H1 (cell line): ENCODE results near the gene CBLC. TPM values are rescaled to one million over a fixed set of nuclear protein-coding genes. Genes with fewer than 3 reads are reported as not detected.

Source experiments
- CTCF ChIA-PET: fragments of 300-600 bp; sonication (Branson Sonifier 250); formaldehyde crosslinking; loops from one replicate; lab custom pipeline; 2021; ENCODE audit not compliant: partially characterized antibody; lab: Charles Lee
- POLR2A ChIA-PET: fragments of 300-600 bp; sonication (Branson Sonifier 250); formaldehyde crosslinking; loops from one replicate; lab custom pipeline; 2021; ENCODE audit warnings: inconsistent platforms; ENCODE audit not compliant: partially characterized antibody; lab: Charles Lee
- DNase-seq, 2 experiments: peaks; one replicate each; pipeline versions ENCODE4 v3.0.0 to v3.0.0-alpha.2; 2010 to 2022; ENCODE audit warnings: low spot score in 2 of 2, low read depth in 1 of 2, mixed read lengths in 1 of 2
- FAIRE-seq: peaks from 2 replicates; lab custom pipeline; 2011; peaks lifted over from hg19 to GRCh38; lab: Jason Lieb, UNC
- H2AFZ ChIP-seq: 2 replicates; pipeline ENCODE4 v1.8.1; 2012; ENCODE audit warnings: low read length, inconsistent platforms
- H2AK5ac ChIP-seq: 2 replicates; pipeline ENCODE4 v1.6.1; 2013; ENCODE audit warnings: low read depth, low read length
- H2BK120ac ChIP-seq: replicated peaks from 2 replicates; pipeline ENCODE3; 2013; ENCODE audit warnings: low read depth, low read length, inconsistent platforms
- H2BK12ac ChIP-seq: 2 replicates; pipeline ENCODE4 v1.6.1; 2013; ENCODE audit warnings: low read depth, low read length
- H2BK15ac ChIP-seq: 2 replicates; pipeline ENCODE4 v1.6.1; 2013; ENCODE audit warnings: low read length
- H2BK20ac ChIP-seq: 2 replicates; pipeline ENCODE4 v1.6.1; 2013; ENCODE audit warnings: low read length
- H2BK5ac ChIP-seq: 2 replicates; pipeline ENCODE4 v1.6.1; 2013; ENCODE audit warnings: low read depth, low read length
- H3K14ac ChIP-seq: 2 replicates; pipeline ENCODE4 v1.6.1; 2013; ENCODE audit warnings: inconsistent platforms; ENCODE audit not compliant: insufficient read length
- H3K18ac ChIP-seq: 2 replicates; pipeline ENCODE4 v1.6.1; 2013; ENCODE audit warnings: low read length; ENCODE audit errors: extremely low read depth
- H3K23ac ChIP-seq: 2 replicates; pipeline ENCODE4 v1.6.1; 2013; ENCODE audit warnings: inconsistent platforms; ENCODE audit not compliant: insufficient read length
- H3K23me2 ChIP-seq: 2 replicates; pipeline ENCODE4 v1.6.1; 2013; ENCODE audit warnings: low read depth, low read length
- H3K27ac ChIP-seq: 2 replicates; pipeline ENCODE4 v1.6.1; 2011; ENCODE audit warnings: low read depth, low read length, inconsistent platforms
- H3K27me3 ChIP-seq, 4 experiments: replicated peaks in 1 of 4; 1 replicate in 1 of 4; 2 replicates in 3 of 4; pipeline versions ENCODE4 v1.6.1 to v1.8.1; 2011 to 2013; ENCODE audit warnings: low read length in 3 of 4, mild to moderate bottlenecking in 3 of 4, inconsistent platforms in 2 of 4, mixed read lengths in 2 of 4, moderate library complexity in 1 of 4; ENCODE audit not compliant: control insufficient read depth in 3 of 4, insufficient read depth in 3 of 4; ENCODE audit errors: extremely low read depth in 1 of 4
- H3K36me3 ChIP-seq, 4 experiments: 2 replicates each; pipeline versions ENCODE4 v1.6.1 to v1.8.1; 2011 to 2013; ENCODE audit warnings: mild to moderate bottlenecking in 4 of 4, low read length in 3 of 4, moderate library complexity in 2 of 4, control low read depth in 1 of 4, inconsistent platforms in 1 of 4; ENCODE audit not compliant: insufficient read depth in 4 of 4, control insufficient read depth in 2 of 4
- H3K4ac ChIP-seq: replicated peaks from 2 replicates; pipeline ENCODE3; 2013; ENCODE audit warnings: low read length, low read depth, mixed read lengths, inconsistent platforms; ENCODE audit not compliant: insufficient read length
- H3K4me1 ChIP-seq, 4 experiments: replicated peaks in 1 of 4; 1 replicate in 1 of 4; 2 replicates in 3 of 4; pipeline versions ENCODE4 v1.6.1 to v1.8.1; 2011 to 2013; ENCODE audit warnings: low read length in 3 of 4, inconsistent platforms in 2 of 4, mixed read lengths in 1 of 4; ENCODE audit not compliant: insufficient read depth in 4 of 4, control insufficient read depth in 3 of 4
- H3K4me2 ChIP-seq, 2 experiments: 2 replicates each; pipeline versions ENCODE4 v1.6.1 to v1.8.1; 2011 to 2013; ENCODE audit warnings: low read depth in 2 of 2, low read length in 2 of 2, control low read depth in 1 of 2, inconsistent platforms in 1 of 2, mild to moderate bottlenecking in 1 of 2; ENCODE audit not compliant: insufficient read depth in 1 of 2
- H3K4me3 ChIP-seq, 4 experiments: fragments of 200-600, 300-600 bp in 1 of 4; sonication (generic), shearing (Covaris generic), sonication (Bioruptor Twin) in 1 of 4; 2 replicates each; pipeline versions ENCODE4 v1.5.1 to v1.8.1; 2011 to 2016; ENCODE audit warnings: low read length in 4 of 4, low read depth in 3 of 4, control low read depth in 2 of 4, inconsistent platforms in 2 of 4, mild to moderate bottlenecking in 2 of 4, mixed read lengths in 1 of 4, moderate library complexity in 1 of 4; ENCODE audit not compliant: insufficient read depth in 2 of 4; ENCODE audit errors: extremely low read depth in 1 of 4
- H3K56ac ChIP-seq: replicated peaks from 2 replicates; pipeline ENCODE3; 2013; ENCODE audit warnings: low read depth, mild to moderate bottlenecking, mixed read lengths, low read length, inconsistent platforms; ENCODE audit not compliant: insufficient read length
- H3K79me1 ChIP-seq: 2 replicates; pipeline ENCODE4 v1.6.1; 2013; ENCODE audit warnings: low read depth, low read length, control low read depth
- H3K79me2 ChIP-seq, 2 experiments: 2 replicates each; pipeline versions ENCODE4 v1.6.1 to v1.8.1; 2012 to 2013; ENCODE audit warnings: low read length in 2 of 2, mild to moderate bottlenecking in 2 of 2, inconsistent platforms in 1 of 2; ENCODE audit not compliant: insufficient read depth in 2 of 2, control insufficient read depth in 1 of 2
- H3K9ac ChIP-seq, 4 experiments: replicated peaks in 1 of 4; 1 replicate in 1 of 4; 2 replicates in 3 of 4; pipeline versions ENCODE4 v1.6.1 to v1.8.1; 2011 to 2013; ENCODE audit warnings: low read depth in 3 of 4, low read length in 3 of 4, control low read depth in 2 of 4, mild to moderate bottlenecking in 2 of 4, moderate library complexity in 2 of 4, inconsistent platforms in 1 of 4; ENCODE audit errors: extremely low read depth in 1 of 4
- H3K9me3 ChIP-seq, 2 experiments: 2 replicates each; pipeline versions ENCODE4 v1.6.1 to v1.8.1; 2012 to 2013; ENCODE audit warnings: mild to moderate bottlenecking in 2 of 2, moderate library complexity in 2 of 2, control low read depth in 1 of 2, inconsistent platforms in 1 of 2, low read depth in 1 of 2, low read length in 1 of 2, mixed read lengths in 1 of 2; ENCODE audit not compliant: insufficient read depth in 2 of 2
- H4K20me1 ChIP-seq, 2 experiments: replicated peaks in 1 of 2; 2 replicates each; pipeline versions ENCODE3 to v1.8.1; 2011 to 2013; ENCODE audit warnings: inconsistent platforms in 2 of 2, low read length in 2 of 2, mild to moderate bottlenecking in 1 of 2; ENCODE audit not compliant: insufficient read depth in 2 of 2, control insufficient read depth in 1 of 2
- H4K5ac ChIP-seq: 2 replicates; pipeline ENCODE4 v1.6.1; 2013; ENCODE audit warnings: low read length, low read depth, mixed read lengths, inconsistent platforms; ENCODE audit not compliant: insufficient read length
- H4K8ac ChIP-seq: 2 replicates; pipeline ENCODE4 v1.8.0; 2013; ENCODE audit warnings: mild to moderate bottlenecking, moderate library complexity, low read length, inconsistent platforms; ENCODE audit not compliant: insufficient read depth; ENCODE audit errors: extremely low read depth
- H4K91ac ChIP-seq: replicated peaks from 2 replicates; pipeline ENCODE3; 2013; ENCODE audit warnings: low read length, mixed read lengths, inconsistent platforms; ENCODE audit not compliant: insufficient read length
- BRCA1 ChIP-seq: IDR thresholded peaks from 2 replicates; pipeline ENCODE4 v1.6.1; 2012; ENCODE audit warnings: low read depth, low read length, improper control_type of control experiment
- HDAC2 ChIP-seq, 2 experiments: fragments of 300-600 bp in 1 of 2; sonication (generic) in 1 of 2; IDR thresholded peaks; 2 replicates each; pipeline ENCODE4 v1.6.1; 2011 to 2012; ENCODE audit warnings: low read depth in 2 of 2, low read length in 2 of 2, mild to moderate bottlenecking in 2 of 2, moderate library complexity in 2 of 2, borderline replicate concordance in 1 of 2, inconsistent platforms in 1 of 2
- SIX5 ChIP-seq: IDR thresholded peaks from 2 replicates; pipeline ENCODE4 v1.6.1; 2011; ENCODE audit warnings: mild to moderate bottlenecking, low read depth, low read length
- WGBS, 2 experiments: shearing (Covaris generic) in 1 of 2; methylation state at CpG; one replicate each; pipeline versions ENCODE4 v1.1.6 to v1.1.7; 2013 to 2015; ENCODE audit warnings: low lambda C conversion rate in 2 of 2, mixed read lengths in 2 of 2, inconsistent platforms in 1 of 2, low coverage in 1 of 2, missing lambda C conversion rate in 1 of 2; ENCODE audit not compliant: insufficient replicate concordance in 2 of 2, insufficient coverage in 1 of 2, insufficient read length in 1 of 2; ENCODE audit errors: extremely low coverage in 1 of 2, missing lambda C conversion rate in 1 of 2; 5-methylcytosine and 5-hydroxymethylcytosine counted together
- polyA plus RNA-seq, 7 experiments: library from polyadenylated mRNA; depleted of rRNA in 3 of 7; stranded (reverse) in 5 of 7; unstranded in 2 of 7; fragments of >200 nt in 5 of 7; fragments of 200-250 nt in 2 of 7; gene quantifications; 1 replicate in 5 of 7; 2 replicates in 1 of 7; 4 replicates in 1 of 7; pipeline versions ENCODE4 v1.2.1 to v1.2.3, GENCODE V29; 2011 to 2013; ENCODE audit warnings: missing spikeins in 2 of 7, mixed read lengths in 2 of 7
- total RNA-seq: library from RNA; stranded (reverse); fragmentation: NEBNext Ultra II Directional; extraction: Animal tissue kit (Norgen Biotek cat#: 25700); gene quantifications from 2 replicates; pipeline ENCODE4 v1.2.1, GENCODE V29; 2021

The CBLC gene
- total and polyA plus RNA-seq, 2 of the 8 experiments (the other 6 are each of a cell fraction or from before 2014, with no cell fraction given), result 17.4 to 35.7 TPM

DNA sequence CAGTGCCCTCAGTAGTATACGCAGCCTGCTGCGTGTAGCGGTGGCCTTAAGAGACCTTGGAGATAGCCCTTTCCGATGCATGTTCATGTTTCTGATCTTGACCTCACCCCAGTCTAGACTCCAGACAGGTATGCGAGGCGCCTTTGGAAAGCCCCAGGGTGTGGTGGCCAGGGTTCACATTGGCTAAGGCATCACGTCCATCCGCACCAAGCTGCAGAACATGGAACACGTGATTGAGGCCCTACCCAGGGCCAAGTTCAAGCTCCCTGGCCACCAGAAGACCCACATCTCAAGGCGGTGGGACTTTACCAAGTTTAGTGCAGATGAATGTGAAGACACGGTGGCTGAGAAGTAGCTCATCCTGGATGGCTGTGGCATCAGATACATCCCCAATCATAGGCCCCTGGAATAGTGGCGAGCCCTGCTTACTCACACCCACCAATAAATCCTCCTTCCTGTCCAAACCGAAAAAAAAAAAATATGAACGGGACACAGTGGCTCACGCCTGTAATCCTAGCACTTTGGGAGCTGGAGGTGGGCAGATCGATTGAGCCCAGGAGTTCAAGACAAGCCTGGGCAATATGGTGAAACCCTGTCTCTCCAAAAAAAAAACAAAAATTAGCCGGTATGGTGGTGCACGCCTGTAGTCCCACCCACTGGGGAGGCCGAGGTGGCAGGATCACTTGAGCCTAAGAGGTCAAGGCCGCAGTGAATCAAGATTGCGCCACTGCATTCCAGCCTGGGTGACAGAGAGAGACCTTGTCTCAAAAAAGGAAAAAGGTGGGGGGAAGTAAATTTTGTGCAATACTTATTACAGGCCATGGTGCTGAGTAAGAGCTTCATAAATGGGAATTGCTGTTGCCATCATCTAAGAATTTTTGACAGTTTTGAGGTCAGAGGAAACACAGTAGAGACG is 12.4 kb upstream of the CBLC start:
- H4K5ac ChIP-seq, result no peak overlapping the region
- no peak overlapping the region for H3K23ac ChIP-seq
- H4K91ac ChIP-seq, result no peak overlapping the region
- no peak overlapping the region for H2AFZ ChIP-seq
- H3K18ac ChIP-seq, result no peak overlapping the region
- no peak overlapping the region for H3K4me3 ChIP-seq
- H3K14ac ChIP-seq, result no peak overlapping the region
- H3K79me1 ChIP-seq, result no peaks in the 10 kb centered on the region
- H2BK15ac ChIP-seq, result no peak overlapping the region
- H3K4me2 ChIP-seq, result no peak overlapping the region
- H3K4me1 ChIP-seq, result no peaks in the 10 kb centered on the region
- no peak overlapping the region; the same call in 1 of the 2 replicates for H4K8ac ChIP-seq
- no peak overlapping the region for H2BK5ac ChIP-seq
- H3K9ac ChIP-seq, result no peak overlapping the region
- WGBS, 2 experiments, result 92% methylated on average over 22 of the region's 22 CpGs; no CpG with 5 or more reads in 1 of the 2 experiments
- H3K27me3 ChIP-seq, result peaks cover 0 to 2% (median 0%) of the 10 kb centered on the region in 4 experiments; a peak in 2 of 7 replicates
- H4K20me1 ChIP-seq, result no peaks in the 10 kb centered on the region
- no peaks in the 10 kb centered on the region for H3K23me2 ChIP-seq
- no peak overlapping the region for H2AK5ac ChIP-seq
- DNase-seq (no peak), FAIRE-seq (no peak)
- H3K4ac ChIP-seq, result no peak overlapping the region
- H3K36me3 ChIP-seq, result no peaks in the 10 kb centered on the region
- CTCF ChIA-PET, result interaction anchor here (0.6 to 16.4 kb wide), 10 partner anchors 8 to 112 kb away, joined by 3 to 468 read pairs (median 4); no protein-coding TSS in a partner anchor
- H2BK20ac ChIP-seq, result no peak overlapping the region
- TF ChIP-seq SIX5 (no peak), BRCA1 (no peak), HDAC2 (IDR thresholded peaks at IDR 0.05; ENCODE audit: borderline replicate concordance in 1 of 2, low read depth in 2 of 2, low read length in 2 of 2) (no peak)
- no peaks in the 10 kb centered on the region for H3K79me2 ChIP-seq
- 0 out of 2 replicates have a peak overlapping the region, but pooled peaks have one; percentile 60 for H2BK12ac ChIP-seq
- H3K9me3 ChIP-seq, result peaks cover 0 to 6% of the 10 kb centered on the region in 2 experiments; a peak in 2 of 4 replicates
- no peak overlapping the region for H3K27ac ChIP-seq
- POLR2A ChIA-PET, result interaction anchor here (0.6 to 2.0 kb wide), 4 partner anchors 20 to 872 kb away, joined by 3 to 5 read pairs (median 4); no protein-coding TSS in a partner anchor
- H2BK120ac ChIP-seq, result no peak overlapping the region
- no peak overlapping the region for H3K56ac ChIP-seq
